Psoas muscle (tissue), 8 donors: ENCODE results near the gene RHBDD1. TPM values are rescaled to one million over a fixed set of nuclear protein-coding genes. Genes with fewer than 3 reads are reported as not detected.

Source experiments
- ATAC-seq, 4 donors: fragments of 200-7000 bp; cut with Tn5 transposase; one replicate each; pipeline ENCODE4 v1.9.1; 2020; ENCODE audit warnings: moderate library complexity in 3 of 4, mild to moderate bottlenecking in 2 of 4
- DNase-seq, 2 donors: peaks; one replicate each; pipeline ENCODE4 v3.0.0-alpha.2; 2020
- H3K27ac ChIP-seq: fragments of 200-600 bp; one replicate; pipeline ENCODE4 v1.8.0; 2022
- H3K27me3 ChIP-seq, 3 donors: fragments of 200-600 bp in 1 of 3; one replicate each; pipeline versions ENCODE4 v1.6.1 to v1.8.0; 2013 to 2022; ENCODE audit warnings: low read length in 2 of 3, mild to moderate bottlenecking in 2 of 3, moderate library complexity in 1 of 3; ENCODE audit not compliant: insufficient read depth in 3 of 3
- H3K36me3 ChIP-seq, 2 donors: fragments of 200-600 bp in 1 of 2; one replicate each; pipeline versions ENCODE4 v1.6.1 to v1.8.0; 2013 to 2022; ENCODE audit warnings: low read depth in 1 of 2, mild to moderate bottlenecking in 1 of 2, moderate library complexity in 1 of 2; ENCODE audit not compliant: insufficient read depth in 1 of 2
- H3K4me1 ChIP-seq: fragments of 200-600 bp; one replicate; pipeline ENCODE4 v1.8.0; 2022
- H3K4me3 ChIP-seq: fragments of 200-600 bp; one replicate; pipeline ENCODE4 v1.8.0; 2022; ENCODE audit warnings: mild to moderate bottlenecking
- H3K9me3 ChIP-seq: fragments of 200-600 bp; one replicate; pipeline ENCODE4 v1.8.0; 2022
- CTCF ChIP-seq: fragments of 200-600 bp; IDR thresholded peaks from one replicate; pipeline ENCODE4 v1.8.0; 2022; ENCODE audit warnings: antibody characterized with exemption
- WGBS, 3 donors: extraction: QIAGEN DNeasy Blood & Tissue Kit; methylation state at CpG; one replicate each; pipeline versions ENCODE4 v1.1.6 to v1.1.7; 2013; 5-methylcytosine and 5-hydroxymethylcytosine counted together
- intact Hi-C, 2 donors: fragments of 100-400 bp; cut with DNase I; formaldehyde crosslinking; loops; one replicate each; pipeline versions ENCODE4 v1.11.0 to v1.14.2; 2022
- polyA plus RNA-seq, 3 donors: library from polyadenylated mRNA; stranded (reverse); fragments of 200-250 nt; gene quantifications; one replicate each; pipeline ENCODE4 v1.2.3, GENCODE V29; 2013
- total RNA-seq, 4 donors: library from RNA; stranded (reverse); fragmentation: NEBNext Ultra II Directional in 2 of 4; extraction: Animal tissue kit (Norgen Biotek cat#: 25700) in 2 of 4; gene quantifications; one replicate each; pipeline versions ENCODE4 v1.2.1 to v1.2.4, GENCODE V29; 2021 to 2023
- donor health status: healthy with polysubstance abuse.
- donor health status: DM: no; HTN: no; CAD: no; lungs with moderate emphysema.
- donor health status: Bipolar disorder and iron deficiency.
- donor health status: healthy.
- donor health status: DM: yes; HTN: yes; CAD: no.
- donor health status: DM: no; HTN: no; CAD: no.
- donor health status: DM: no; HTN: no; CAD: no.
- donor health status: DM: yes; HTN: yes; CAD: no.

Gene RHBDD1
- total and polyA plus RNA-seq, 7 donors: 6.7 to 26.1 (median 17.9) TPM

GRCh38 chr2:226865273-226865672 lies 29.4 kb downstream of the RHBDD1 start:
- intact Hi-C loops: no loop called here
- no peaks in the 10 kb centered on the region for H3K9me3 ChIP-seq
- H3K27me3 ChIP-seq: no peaks in the 10 kb centered on the region
- H3K4me3 ChIP-seq: no peak overlapping the region
- WGBS, 3 donors: 93 to 98% (median 96%) methylated on average over 1 of the region's 1 CpG
- ATAC-seq (no peak), DNase-seq (no peak)
- TF ChIP-seq CTCF: no peak
- peaks cover 0 to 37% of the 10 kb centered on the region in 2 donors for H3K36me3 ChIP-seq
- no peak overlapping the region for H3K27ac ChIP-seq
- peaks cover 6% of the 10 kb centered on the region for H3K4me1 ChIP-seq

GRCh38 chr2:226865710-226866109 lies 29.9 kb downstream of the RHBDD1 start:
- Histone ChIP-seq H3K36me3 (peaks cover 0 to 37% of the 10 kb centered on the region in 2 donors), H3K4me3 (no peak overlapping the region), H3K27ac (no peak overlapping the region)

GRCh38 chr2:226868331-226869162 lies 32.7 kb downstream of the RHBDD1 start:
- TF ChIP-seq CTCF: no peak
- Histone ChIP-seq H3K9me3 (no peaks in the 10 kb centered on the region), H3K27ac (no peak overlapping the region), H3K4me3 (no peak overlapping the region), H3K36me3 (peaks cover 0 to 37% of the 10 kb centered on the region in 2 donors), H3K27me3 (no peaks in the 10 kb centered on the region), H3K4me1 (no peaks in the 10 kb centered on the region)
- no peak for ATAC-seq
- intact Hi-C loops: no loop called here
- WGBS, 3 donors: 65 to 72% (median 70%) methylated on average over 7 of the region's 7 CpGs
- DNase-seq: no peak

More at GRCh38 chr2:226865710-226866109, 29.9 kb downstream of the RHBDD1 start:
- Histone ChIP-seq H3K9me3 (no peaks in the 10 kb centered on the region), H3K27me3 (no peaks in the 10 kb centered on the region), H3K4me1 (peaks cover 6% of the 10 kb centered on the region)
- TF ChIP-seq CTCF: no peak
- DNase-seq: no peak
- 86 to 89% (median 87%) methylated on average over 6 of the region's 6 CpGs for WGBS, 3 donors
- no peak for ATAC-seq
- intact Hi-C loops: no loop called here

GRCh38 chr2:226869371-226869770 lies 33.5 kb downstream of the RHBDD1 start:
- 60 to 71% (median 68%) methylated on average over 5 of the region's 5 CpGs for WGBS, 3 donors
- Histone ChIP-seq H3K4me3 (no peak overlapping the region), H3K27ac (no peak overlapping the region), H3K27me3 (no peaks in the 10 kb centered on the region), H3K36me3 (peaks cover 0 to 37% of the 10 kb centered on the region in 2 donors), H3K4me1 (no peaks in the 10 kb centered on the region), H3K9me3 (no peaks in the 10 kb centered on the region)
- no peak for DNase-seq
- ATAC-seq: peak in 1 of 4 donors; percentile 34
- no peak for TF ChIP-seq CTCF
- intact Hi-C loops: no loop called here
